ENCODE measurements around the gene GPC6.

DNA sequence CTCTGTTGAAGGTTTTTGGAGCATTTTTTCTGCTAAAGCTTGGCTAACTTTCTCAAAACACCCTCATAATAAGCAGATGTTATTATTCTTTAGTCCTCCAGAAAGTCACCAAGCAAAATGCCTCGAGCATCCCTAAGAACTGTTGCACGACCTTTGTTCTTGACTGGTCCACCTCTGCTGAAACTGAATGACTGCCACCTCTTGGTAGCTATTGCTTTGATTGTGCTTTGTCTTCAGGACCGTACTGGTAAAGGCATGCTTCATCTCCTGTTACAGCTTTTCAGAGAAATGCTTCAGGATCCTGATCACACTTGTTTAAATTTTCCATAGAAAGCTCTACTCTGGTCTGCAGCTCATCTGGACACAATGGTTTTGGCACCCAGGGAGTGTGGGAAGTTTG lies 998.1 kb downstream of the GPC6 start:
- TF ChIP-seq, protein P1, sequence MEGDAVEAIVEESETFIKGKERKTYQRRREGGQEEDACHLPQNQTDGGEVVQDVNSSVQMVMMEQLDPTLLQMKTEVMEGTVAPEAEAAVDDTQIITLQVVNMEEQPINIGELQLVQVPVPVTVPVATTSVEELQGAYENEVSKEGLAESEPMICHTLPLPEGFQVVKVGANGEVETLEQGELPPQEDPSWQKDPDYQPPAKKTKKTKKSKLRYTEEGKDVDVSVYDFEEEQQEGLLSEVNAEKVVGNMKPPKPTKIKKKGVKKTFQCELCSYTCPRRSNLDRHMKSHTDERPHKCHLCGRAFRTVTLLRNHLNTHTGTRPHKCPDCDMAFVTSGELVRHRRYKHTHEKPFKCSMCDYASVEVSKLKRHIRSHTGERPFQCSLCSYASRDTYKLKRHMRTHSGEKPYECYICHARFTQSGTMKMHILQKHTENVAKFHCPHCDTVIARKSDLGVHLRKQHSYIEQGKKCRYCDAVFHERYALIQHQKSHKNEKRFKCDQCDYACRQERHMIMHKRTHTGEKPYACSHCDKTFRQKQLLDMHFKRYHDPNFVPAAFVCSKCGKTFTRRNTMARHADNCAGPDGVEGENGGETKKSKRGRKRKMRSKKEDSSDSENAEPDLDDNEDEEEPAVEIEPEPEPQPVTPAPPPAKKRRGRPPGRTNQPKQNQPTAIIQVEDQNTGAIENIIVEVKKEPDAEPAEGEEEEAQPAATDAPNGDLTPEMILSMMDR (IDR thresholded peaks at IDR 0.05; ENCODE audit: low read length): no peak
- no peak for TF ChIP-seq EZH2phosphoT487 (IDR thresholded peaks at IDR 0.05; ENCODE audit: low read length)
